ENCODE measurements around the gene RASSF3.
A peak's percentile ranks its signal among the peaks of the same experiment; 100 is the strongest.
"Not testable (repeated sequence)": the region's sequence is repeated elsewhere in the genome, so short reads cannot be mapped to it uniquely, and the experiment has no call there.

RASSF3 gene

DNA sequence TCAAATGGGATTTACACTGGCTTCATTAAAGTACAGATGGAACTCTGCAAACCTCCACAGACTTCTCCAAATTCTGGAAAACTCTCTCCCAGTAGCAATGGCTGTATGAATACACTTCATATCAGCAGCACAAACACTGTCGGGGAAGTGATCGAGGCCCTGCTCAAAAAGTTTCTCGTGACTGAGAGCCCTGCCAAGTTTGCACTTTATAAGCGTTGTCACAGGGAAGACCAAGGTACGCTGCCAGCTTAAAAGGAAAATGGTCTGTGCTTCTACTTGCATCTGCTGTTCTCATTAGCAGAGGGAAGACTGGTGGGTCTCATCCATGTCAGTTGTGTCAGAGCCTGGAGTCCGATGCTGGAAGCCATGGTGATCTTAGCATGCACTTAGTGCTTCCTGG, 77.9 kb downstream of the RASSF3 start:
- Histone ChIP-seq H4K8ac (ENCODE audit: low read depth, low read length) (no peak overlapping the region), H3K36me3 (ENCODE audit: control insufficient read depth in 1 of 2, insufficient read depth in 2 of 2, low read length in 2 of 2) (peaks cover 12% of the 10 kb centered on the region in 2 experiments), H3K4me3 (ENCODE audit: low read depth, low read length) (no peak overlapping the region), H4K12ac (ENCODE audit: low read depth, low read length) (no peak overlapping the region), H4K91ac (ENCODE audit: low read depth, low read length) (no peak overlapping the region), H2BK120ac (ENCODE audit: insufficient read depth, low read length, poor library complexity) (no peak overlapping the region), H3K27ac (ENCODE audit: low read depth, low read length) (no peak overlapping the region), H3K79me1 (ENCODE audit: low read length) (no peaks in the 10 kb centered on the region), H3K23ac (ENCODE audit: low read length) (no peak overlapping the region), H3K14ac (ENCODE audit: low read length) (no peak overlapping the region), H2AFZ (ENCODE audit: insufficient read depth, low read length, poor library complexity) (no peak overlapping the region), H3K4me1 (ENCODE audit: control insufficient read depth in 1 of 2, insufficient read depth in 2 of 2, low read length in 2 of 2) (peaks cover 2 to 3% of the 10 kb centered on the region in 2 experiments), H2BK12ac (ENCODE audit: low read length) (no peak overlapping the region), H3K27me3 (ENCODE audit: insufficient read depth, low read length) (no peaks in the 10 kb centered on the region), H2AK5ac (ENCODE audit: low read length) (no peak overlapping the region), H2BK5ac (ENCODE audit: low read depth, low read length, poor library complexity) (no peak overlapping the region), H3K18ac (ENCODE audit: low read length) (no peak overlapping the region), H3K4ac (ENCODE audit: low read depth, low read length) (no peak overlapping the region), H3K9ac (ENCODE audit: low read length) (no peak overlapping the region), H3K79me2 (ENCODE audit: control insufficient read depth, insufficient read depth, low read length, poor library complexity) (no peaks in the 10 kb centered on the region), H3K4me2 (ENCODE audit: low read length) (no peak overlapping the region), H3K9me3 (ENCODE audit: insufficient read depth, low read depth, low read length) (no peaks in the 10 kb centered on the region)
- WGBS (ENCODE audit: extremely low coverage, insufficient coverage, insufficient read length) = no CpG with 5 or more reads among the region's 6 CpGs
- no peak for DNase-seq

DNA sequence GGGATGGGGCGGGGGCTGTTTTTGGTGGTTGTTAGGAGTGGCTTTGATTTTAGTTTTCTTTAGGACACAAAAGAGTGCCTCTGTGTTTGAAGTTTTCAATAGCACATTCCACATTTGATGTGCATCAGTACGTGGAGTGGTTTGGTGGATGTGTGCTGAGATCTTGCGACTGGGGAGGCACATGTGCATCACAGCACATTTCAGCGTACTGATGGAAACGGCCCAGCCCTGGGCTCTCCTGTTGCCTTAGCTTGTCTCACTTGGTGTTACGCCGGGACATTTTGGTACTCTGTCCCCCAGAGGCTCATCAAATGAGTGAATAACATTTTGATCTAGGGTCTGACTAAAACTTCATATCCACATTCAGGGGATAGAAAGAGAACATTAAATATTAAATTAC, 78.4 kb downstream of the RASSF3 start:
- Histone ChIP-seq H3K79me1 (ENCODE audit: low read length) (no peaks in the 10 kb centered on the region), H2AK5ac (ENCODE audit: low read length) (no peak overlapping the region), H3K79me2 (ENCODE audit: control insufficient read depth, insufficient read depth, low read length, poor library complexity) (no peaks in the 10 kb centered on the region), H3K9me3 (ENCODE audit: insufficient read depth, low read depth, low read length) (no peaks in the 10 kb centered on the region), H2BK12ac (ENCODE audit: low read length) (no peak overlapping the region), H3K36me3 (ENCODE audit: control insufficient read depth in 1 of 2, insufficient read depth in 2 of 2, low read length in 2 of 2) (peaks cover 12% of the 10 kb centered on the region in 2 experiments), H3K23ac (ENCODE audit: low read length) (peak overlapping the region; percentile 74), H3K9ac (ENCODE audit: low read length) (no peak overlapping the region), H4K91ac (ENCODE audit: low read depth, low read length) (no peak overlapping the region), H3K4me1 (ENCODE audit: control insufficient read depth in 1 of 2, insufficient read depth in 2 of 2, low read length in 2 of 2) (peaks cover 2 to 3% of the 10 kb centered on the region in 2 experiments), H4K12ac (ENCODE audit: low read depth, low read length) (no peak overlapping the region), H3K14ac (ENCODE audit: low read length) (no peak overlapping the region), H2AFZ (ENCODE audit: insufficient read depth, low read length, poor library complexity) (no peak overlapping the region), H3K4me3 (ENCODE audit: low read depth, low read length) (no peak overlapping the region), H2BK120ac (ENCODE audit: insufficient read depth, low read length, poor library complexity) (no peak overlapping the region), H2BK5ac (ENCODE audit: low read depth, low read length, poor library complexity) (no peak overlapping the region), H3K4ac (ENCODE audit: low read depth, low read length) (no peak overlapping the region), H3K18ac (ENCODE audit: low read length) (no peak overlapping the region), H3K4me2 (ENCODE audit: low read length) (no peak overlapping the region), H4K8ac (ENCODE audit: low read depth, low read length) (no peak overlapping the region), H3K27me3 (ENCODE audit: insufficient read depth, low read length) (no peaks in the 10 kb centered on the region), H3K27ac (ENCODE audit: low read depth, low read length) (no peak overlapping the region)
- no peak for DNase-seq
- no CpG with 5 or more reads among the region's 7 CpGs for WGBS (ENCODE audit: extremely low coverage, insufficient coverage, insufficient read length)

DNA sequence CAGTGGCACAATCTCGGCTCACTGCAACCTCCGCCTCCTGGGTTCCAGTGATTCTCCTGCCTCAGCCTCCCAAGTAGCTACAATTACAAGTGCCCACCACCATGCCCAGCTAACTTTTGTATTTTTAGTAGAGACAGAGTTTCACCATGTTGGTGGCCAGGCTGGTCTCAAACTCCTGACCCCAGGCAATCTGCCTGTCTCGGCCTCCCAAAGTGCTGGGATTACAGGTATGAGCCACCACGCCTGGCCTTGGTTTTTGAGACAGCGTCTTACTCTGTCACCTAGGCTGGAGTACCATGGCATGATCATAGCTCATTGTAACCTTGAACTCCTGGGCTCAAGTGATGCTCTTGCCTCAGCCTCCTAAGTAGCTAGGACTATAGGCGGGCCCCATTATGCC, 79.9 kb downstream of the RASSF3 start:
- DNase-seq; H3K27ac ChIP-seq (ENCODE audit: low read depth, low read length); H3K18ac ChIP-seq (ENCODE audit: low read length); H3K4me2 ChIP-seq (ENCODE audit: low read length); H3K23ac ChIP-seq (ENCODE audit: low read length); H4K8ac ChIP-seq (ENCODE audit: low read depth, low read length); H3K4me3 ChIP-seq (ENCODE audit: low read depth, low read length); H4K91ac ChIP-seq (ENCODE audit: low read depth, low read length); H2AK5ac ChIP-seq (ENCODE audit: low read length); H3K27me3 ChIP-seq (ENCODE audit: insufficient read depth, low read length); H3K9ac ChIP-seq (ENCODE audit: low read length); H3K79me1 ChIP-seq (ENCODE audit: low read length); H2AFZ ChIP-seq (ENCODE audit: insufficient read depth, low read length, poor library complexity); H3K4me1 ChIP-seq (ENCODE audit: control insufficient read depth in 1 of 2, insufficient read depth in 2 of 2, low read length in 2 of 2); H4K12ac ChIP-seq (ENCODE audit: low read depth, low read length); H2BK12ac ChIP-seq (ENCODE audit: low read length); H2BK120ac ChIP-seq (ENCODE audit: insufficient read depth, low read length, poor library complexity); H2BK5ac ChIP-seq (ENCODE audit: low read depth, low read length, poor library complexity); H3K9me3 ChIP-seq (ENCODE audit: insufficient read depth, low read depth, low read length); H3K4ac ChIP-seq (ENCODE audit: low read depth, low read length); H3K14ac ChIP-seq (ENCODE audit: low read length); H3K79me2 ChIP-seq (ENCODE audit: control insufficient read depth, insufficient read depth, low read length, poor library complexity): not testable (repeated sequence)
- no CpG with 5 or more reads among the region's 6 CpGs for whole genome bisulfite sequencing (ENCODE audit: extremely low coverage, insufficient coverage, insufficient read length)
- peaks cover 16% of the 10 kb centered on the region in 2 experiments for H3K36me3 ChIP-seq (ENCODE audit: control insufficient read depth in 1 of 2, insufficient read depth in 2 of 2, low read length in 2 of 2)

DNA sequence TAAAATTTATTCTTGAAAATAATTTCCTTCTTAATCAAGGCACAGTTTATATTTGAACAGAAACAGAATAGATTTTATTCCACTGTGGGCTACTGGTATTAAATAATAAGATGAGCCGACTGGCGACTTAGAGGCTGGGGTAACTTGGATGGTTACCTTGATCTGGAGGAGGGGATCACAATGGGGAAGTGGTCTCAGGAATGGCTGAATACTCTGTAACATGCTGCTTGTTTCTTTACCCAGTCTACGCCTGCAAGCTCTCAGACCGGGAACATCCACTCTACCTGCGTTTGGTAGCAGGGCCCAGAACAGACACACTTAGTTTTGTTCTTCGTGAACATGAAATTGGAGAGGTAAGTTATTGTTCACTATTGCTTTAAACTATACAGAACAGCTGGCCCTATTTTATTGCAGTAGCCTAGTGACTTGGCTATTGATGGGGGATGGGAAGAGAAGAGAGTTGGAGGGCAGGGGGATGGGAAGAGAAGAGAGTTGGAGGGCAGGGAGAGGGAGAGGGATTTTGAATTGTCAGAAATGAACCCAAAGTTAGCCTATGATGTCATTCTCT, 81.0 kb downstream of the RASSF3 start:
- Histone ChIP-seq H3K23ac (ENCODE audit: low read length) (no peak overlapping the region), H4K91ac (ENCODE audit: low read depth, low read length) (no peak overlapping the region), H4K8ac (ENCODE audit: low read depth, low read length) (no peak overlapping the region), H3K4me1 (ENCODE audit: control insufficient read depth in 1 of 2, insufficient read depth in 2 of 2, low read length in 2 of 2) (peaks cover 2 to 3% of the 10 kb centered on the region in 2 experiments), H2BK12ac (ENCODE audit: low read length) (no peak overlapping the region), H3K27me3 (ENCODE audit: insufficient read depth, low read length) (no peaks in the 10 kb centered on the region), H3K79me2 (ENCODE audit: control insufficient read depth, insufficient read depth, low read length, poor library complexity) (no peaks in the 10 kb centered on the region), H3K27ac (ENCODE audit: low read depth, low read length) (no peak overlapping the region), H3K4ac (ENCODE audit: low read depth, low read length) (no peak overlapping the region), H4K12ac (ENCODE audit: low read depth, low read length) (no peak overlapping the region), H2AK5ac (ENCODE audit: low read length) (no peak overlapping the region), H3K14ac (ENCODE audit: low read length) (no peak overlapping the region), H2BK5ac (ENCODE audit: low read depth, low read length, poor library complexity) (no peak overlapping the region), H3K4me3 (ENCODE audit: low read depth, low read length) (no peak overlapping the region), H3K79me1 (ENCODE audit: low read length) (no peaks in the 10 kb centered on the region), H2AFZ (ENCODE audit: insufficient read depth, low read length, poor library complexity) (no peak overlapping the region), H3K36me3 (ENCODE audit: control insufficient read depth in 1 of 2, insufficient read depth in 2 of 2, low read length in 2 of 2) (peaks cover 12% of the 10 kb centered on the region in 2 experiments), H3K4me2 (ENCODE audit: low read length) (no peak overlapping the region), H3K9me3 (ENCODE audit: insufficient read depth, low read depth, low read length) (no peaks in the 10 kb centered on the region), H3K9ac (ENCODE audit: low read length) (no peak overlapping the region), H2BK120ac (ENCODE audit: insufficient read depth, low read length, poor library complexity) (no peak overlapping the region), H3K18ac (ENCODE audit: low read length) (no peak overlapping the region)
- no peak for DNase-seq
- WGBS (ENCODE audit: extremely low coverage, insufficient coverage, insufficient read length) = no CpG with 5 or more reads among the region's 6 CpGs
